Neuronal stem cell (in vitro differentiated cells): ENCODE results near the gene CALHM3.

Experiments used
- DNase-seq: peaks from one replicate; pipeline ENCODE4 v3.0.0-alpha.2; 2013; ENCODE audit warnings: low spot score
- H2AFZ ChIP-seq: one replicate; pipeline ENCODE4 v1.6.1; 2013; ENCODE audit warnings: mild to moderate bottlenecking, low read length, inconsistent platforms
- H2AK5ac ChIP-seq: 2 replicates; pipeline ENCODE4 v1.6.1; 2013; ENCODE audit warnings: low read depth, mild to moderate bottlenecking, inconsistent platforms, low read length, moderate library complexity, mixed read lengths
- H2BK120ac ChIP-seq: 2 replicates; pipeline ENCODE4 v1.6.1; 2013; ENCODE audit warnings: low read depth, mild to moderate bottlenecking, inconsistent platforms, low read length, moderate library complexity, mixed read lengths
- H2BK12ac ChIP-seq: one replicate; pipeline ENCODE4 v1.6.1; 2013; ENCODE audit warnings: low read length, inconsistent platforms
- H2BK15ac ChIP-seq: 2 replicates; pipeline ENCODE4 v1.6.1; 2013; ENCODE audit warnings: mild to moderate bottlenecking, low read length, inconsistent platforms, mixed read lengths
- H2BK5ac ChIP-seq: one replicate; pipeline ENCODE4 v1.6.1; 2013; ENCODE audit warnings: inconsistent platforms, mild to moderate bottlenecking, low read length, moderate library complexity
- H3K14ac ChIP-seq: one replicate; pipeline ENCODE4 v1.6.1; 2013; ENCODE audit warnings: low read length, inconsistent platforms
- H3K18ac ChIP-seq: 2 replicates; pipeline ENCODE4 v1.6.1; 2013; ENCODE audit warnings: low read length, inconsistent platforms
- H3K23ac ChIP-seq: 2 replicates; pipeline ENCODE4 v1.6.1; 2013; ENCODE audit warnings: low read depth, mild to moderate bottlenecking, mixed read lengths, low read length, inconsistent platforms; ENCODE audit not compliant: poor library complexity
- H3K27ac ChIP-seq: replicated peaks from 3 replicates; pipeline ENCODE4 v1.5.1; 2013; ENCODE audit warnings: low read length, inconsistent platforms
- H3K27me3 ChIP-seq, 3 experiments: 2 replicates each; pipeline ENCODE4 v1.6.1; 2013; ENCODE audit warnings: low read length in 3 of 3, mild to moderate bottlenecking in 2 of 3, inconsistent platforms in 1 of 3, low read depth in 1 of 3, mixed read lengths in 1 of 3, moderate library complexity in 1 of 3; ENCODE audit not compliant: control insufficient read depth in 3 of 3, insufficient read depth in 3 of 3
- H3K36me3 ChIP-seq, 2 donors: replicated peaks in 1 of 2; 2 replicates each; pipeline ENCODE4 v1.6.1; 2013; ENCODE audit warnings: low read length in 2 of 2; ENCODE audit not compliant: control insufficient read depth in 2 of 2, insufficient read depth in 2 of 2
- H3K4ac ChIP-seq: 2 replicates; pipeline ENCODE4 v1.6.1; 2013; ENCODE audit warnings: inconsistent platforms, mild to moderate bottlenecking, low read length, moderate library complexity
- H3K4me1 ChIP-seq, 2 donors: 1 replicate in 1 of 2; 2 replicates in 1 of 2; pipeline ENCODE4 v1.6.1; 2013; ENCODE audit warnings: low read length in 2 of 2, low read depth in 1 of 2; ENCODE audit not compliant: control insufficient read depth in 2 of 2, insufficient read depth in 1 of 2
- H3K4me2 ChIP-seq: one replicate; pipeline ENCODE4 v1.6.1; 2013; ENCODE audit warnings: mild to moderate bottlenecking, low read length, inconsistent platforms; ENCODE audit not compliant: insufficient read depth, poor library complexity, severe bottlenecking
- H3K4me3 ChIP-seq, 2 donors: 2 replicates each; pipeline ENCODE4 v1.5.1; 2013; ENCODE audit warnings: low read length in 2 of 2, mild to moderate bottlenecking in 2 of 2, inconsistent platforms in 1 of 2, moderate library complexity in 1 of 2
- H3K79me1 ChIP-seq: one replicate; pipeline ENCODE4 v1.6.1; 2013; ENCODE audit warnings: low read depth, mild to moderate bottlenecking, inconsistent platforms, low read length, moderate library complexity
- H3K9ac ChIP-seq: one replicate; pipeline ENCODE4 v1.6.1; 2013; ENCODE audit warnings: mild to moderate bottlenecking, low read depth, low read length, inconsistent platforms; ENCODE audit not compliant: poor library complexity
- H3K9me3 ChIP-seq, 2 donors: replicated peaks in 1 of 2; 2 replicates each; pipeline versions ENCODE3 to v1.6.1; 2013; ENCODE audit warnings: low read length in 2 of 2, mild to moderate bottlenecking in 2 of 2, inconsistent platforms in 1 of 2, low read depth in 1 of 2, mixed read lengths in 1 of 2, moderate library complexity in 1 of 2; ENCODE audit not compliant: control insufficient read depth in 2 of 2, insufficient read depth in 1 of 2
- H4K8ac ChIP-seq: one replicate; pipeline ENCODE4 v1.6.1; 2013; ENCODE audit warnings: low read depth, mild to moderate bottlenecking, inconsistent platforms, low read length, moderate library complexity
- H4K91ac ChIP-seq: one replicate; pipeline ENCODE4 v1.6.1; 2013; ENCODE audit warnings: low read length, low read depth, mild to moderate bottlenecking, inconsistent platforms; ENCODE audit not compliant: poor library complexity
- WGBS, 2 donors: extraction: QIAGEN DNeasy Blood & Tissue Kit; methylation state at CpG; one replicate each; pipeline ENCODE4 v1.1.7; 2013; ENCODE audit warnings: missing lambda C conversion rate in 2 of 2, mixed read lengths in 1 of 2; ENCODE audit not compliant: insufficient read length in 2 of 2, insufficient replicate concordance in 1 of 2; ENCODE audit errors: extremely low coverage in 2 of 2; 5-methylcytosine and 5-hydroxymethylcytosine counted together

Gene CALHM3

GRCh38 chr10:103501186-103501585 lies 22.1 kb upstream of the CALHM3 start:
- no peak overlapping the region for H3K4me3 ChIP-seq
- no peak overlapping the region for H2AFZ ChIP-seq
- H3K27me3 ChIP-seq: peaks cover 0 to 27% (median 0%) of the 10 kb centered on the region in 3 experiments
- no peak overlapping the region for H2AK5ac ChIP-seq
- H2BK15ac ChIP-seq: no peak overlapping the region
- H3K4me1 ChIP-seq: peaks cover 9 to 17% of the 10 kb centered on the region in 2 donors
- H3K36me3 ChIP-seq: no peaks in the 10 kb centered on the region
- H3K27ac ChIP-seq: no peak overlapping the region
- DNase-seq: no peak
- H4K8ac ChIP-seq: no peak overlapping the region
- no peak overlapping the region for H3K4ac ChIP-seq
- H3K23ac ChIP-seq: no peak overlapping the region
- no peak overlapping the region for H3K14ac ChIP-seq
- H3K79me1 ChIP-seq: no peaks in the 10 kb centered on the region
- H3K18ac ChIP-seq: no peak overlapping the region
- no peak overlapping the region for H2BK5ac ChIP-seq
- H2BK12ac ChIP-seq: no peak overlapping the region
- no peak overlapping the region for H2BK120ac ChIP-seq
- H3K9me3 ChIP-seq: no peaks in the 10 kb centered on the region
- H3K4me2 ChIP-seq: no peak overlapping the region
- no peak overlapping the region for H3K9ac ChIP-seq
- no peak overlapping the region for H4K91ac ChIP-seq
- no CpG with 5 or more reads among the region's 3 CpGs for WGBS, 2 donors

GRCh38 chr10:103500481-103500880 lies 21.4 kb upstream of the CALHM3 start:
- H2AK5ac ChIP-seq: no peak overlapping the region
- no peak overlapping the region for H2BK15ac ChIP-seq
- H3K27me3 ChIP-seq: peaks cover 0 to 34% (median under 1%) of the 10 kb centered on the region in 3 experiments
- no peak overlapping the region for H3K23ac ChIP-seq
- no peak overlapping the region for H4K8ac ChIP-seq
- DNase-seq: no peak
- H3K79me1 ChIP-seq: no peaks in the 10 kb centered on the region
- H3K18ac ChIP-seq: no peak overlapping the region
- no peak overlapping the region for H2BK120ac ChIP-seq
- H3K4ac ChIP-seq: no peak overlapping the region
- H3K36me3 ChIP-seq: no peaks in the 10 kb centered on the region
- no peak overlapping the region for H3K4me2 ChIP-seq
- no peak overlapping the region for H3K9ac ChIP-seq
- H3K9me3 ChIP-seq: no peaks in the 10 kb centered on the region
- no peak overlapping the region for H2AFZ ChIP-seq
- H3K14ac ChIP-seq: no peak overlapping the region
- H2BK12ac ChIP-seq: no peak overlapping the region
- H3K4me3 ChIP-seq: no peak overlapping the region
- no peak overlapping the region for H4K91ac ChIP-seq
- no peak overlapping the region for H3K27ac ChIP-seq
- no CpG with 5 or more reads among the region's 6 CpGs for WGBS, 2 donors
- no peak overlapping the region for H2BK5ac ChIP-seq
- peaks cover 9 to 17% of the 10 kb centered on the region in 2 donors for H3K4me1 ChIP-seq

- Histone ChIP-seq H3K9me3 (no peaks in the 10 kb centered on the region), H2BK12ac (no peak overlapping the region), H3K4me2 (no peak overlapping the region), H3K36me3 (no peaks in the 10 kb centered on the region), H4K8ac (no peak overlapping the region), H2BK5ac (no peak overlapping the region), H3K14ac (no peak overlapping the region), H3K18ac (no peak overlapping the region), H3K4me3 (no peak overlapping the region), H3K27me3 (peaks cover 0 to 40% (median 7%) of the 10 kb centered on the region in 3 experiments), H3K4me1 (peaks cover 9 to 17% of the 10 kb centered on the region in 2 donors), H3K9ac (no peak overlapping the region), H2AFZ (no peak overlapping the region), H4K91ac (no peak overlapping the region), H3K27ac (no peak overlapping the region), H3K79me1 (no peaks in the 10 kb centered on the region), H3K4ac (no peak overlapping the region), H2AK5ac (no peak overlapping the region), H2BK120ac (no peak overlapping the region), H2BK15ac (no peak overlapping the region), H3K23ac (no peak overlapping the region)
- DNase-seq: no peak
- WGBS, 2 donors: no CpG with 5 or more reads among the region's 7 CpGs
Measured at GRCh38 chr10:103499881-103500280, 20.8 kb upstream of the CALHM3 start.

GRCh38 chr10:103498936-103499638 lies 20.0 kb upstream of the CALHM3 start:
- Histone ChIP-seq H2BK12ac (no peak overlapping the region), H3K4ac (no peak overlapping the region), H3K23ac (no peak overlapping the region), H2AFZ (no peak overlapping the region), H2BK120ac (no peak overlapping the region), H2BK5ac (no peak overlapping the region), H3K9me3 (no peaks in the 10 kb centered on the region), H3K4me1 (peaks cover 15 to 16% of the 10 kb centered on the region in 2 donors), H2AK5ac (no peak overlapping the region), H3K18ac (no peak overlapping the region), H3K4me2 (no peak overlapping the region), H4K8ac (no peak overlapping the region), H3K27ac (no peak overlapping the region), H3K36me3 (no peaks in the 10 kb centered on the region), H2BK15ac (no peak overlapping the region), H3K4me3 (no peak overlapping the region), H3K9ac (no peak overlapping the region), H3K14ac (no peak overlapping the region), H4K91ac (no peak overlapping the region), H3K27me3 (peaks cover 5 to 47% (median 15%) of the 10 kb centered on the region in 3 experiments), H3K79me1 (no peaks in the 10 kb centered on the region)
- whole genome bisulfite sequencing, 2 donors: no CpG with 5 or more reads among the region's 5 CpGs
- no peak for DNase-seq
